K562 (cell line): ENCODE measurements around the gene CCDC27. TPM values are rescaled to one million over a fixed set of nuclear protein-coding genes. Genes with fewer than 3 reads are reported as not detected.

Experiments used
- ATAC-seq: fragments of 200-7000 bp; cut with Tn5 transposase; 3 replicates; pipeline ENCODE4 v1.9.1; 2020; ENCODE audit warnings: moderate library complexity
- BruUV-seq: library from RNA; stranded (reverse); fragments of 400-500 nt; replicated peaks from 2 replicates; lab custom pipeline; 2021; lab: Mats Ljungman, UMichigan
- CTCF ChIA-PET: fragments of 300-600 bp; formaldehyde crosslinking; extraction: SDS; loops from one replicate; lab custom pipeline; 2021; ENCODE audit warnings: low intra/inter-chr PET ratio; lab: Yijun Ruan, JAX
- POLR2A ChIA-PET: fragments of 300-600, 350-650 bp; sonication (Branson Sonifier 250); formaldehyde crosslinking; extraction: SDS; loops from one replicate; lab custom pipeline; 2021; ENCODE audit warnings: antibody characterized with exemption, inconsistent platforms; lab: Yijun Ruan, JAX
- DNase-seq, 4 experiments: peaks; one replicate each; pipeline versions ENCODE4 v3.0.0 to v3.0.0-alpha.2; 2011 to 2018; ENCODE audit warnings: low spot score in 3 of 4, mixed read lengths in 3 of 4; ENCODE audit errors: extremely low read depth in 1 of 4
- FAIRE-seq: peaks from 2 replicates; lab custom pipeline; 2011; peaks lifted over from hg19 to GRCh38; lab: Jason Lieb, UNC
- H2AFZ ChIP-seq: 2 replicates; pipeline ENCODE4 v1.6.0; 2011; ENCODE audit warnings: low read depth, low read length, control low read depth, inconsistent platforms
- H3K27ac ChIP-seq: fragments of 200-600 bp; 3 replicates; pipeline ENCODE4 v1.8.0; 2011; ENCODE audit warnings: low read depth, mild to moderate bottlenecking, control low read depth, inconsistent platforms, low read length, moderate library complexity, mixed read lengths; ENCODE audit errors: extremely low read depth
- H3K27me3 ChIP-seq, 2 experiments: fragments of 300-600 bp in 1 of 2; 2 replicates in 1 of 2; 3 replicates in 1 of 2; pipeline versions ENCODE4 v1.6.0 to v1.8.0; 2011; ENCODE audit warnings: inconsistent platforms in 2 of 2, low read length in 2 of 2, mild to moderate bottlenecking in 1 of 2, mixed read lengths in 1 of 2, moderate library complexity in 1 of 2; ENCODE audit not compliant: control insufficient read depth in 2 of 2, insufficient read depth in 2 of 2
- H3K36me3 ChIP-seq: fragments of 300-600 bp; 3 replicates; pipeline ENCODE4 v1.8.0; 2011; ENCODE audit warnings: mild to moderate bottlenecking, low read length, inconsistent platforms; ENCODE audit not compliant: control insufficient read depth, insufficient read depth
- H3K4me1 ChIP-seq, 2 experiments: fragments of 200-600 bp in 1 of 2; replicated peaks in 1 of 2; 2 replicates in 1 of 2; 3 replicates in 1 of 2; pipeline versions ENCODE4 v1.5.1 to v1.8.0; 2011; ENCODE audit warnings: inconsistent platforms in 2 of 2, low read length in 2 of 2, mild to moderate bottlenecking in 1 of 2, mixed read lengths in 1 of 2, moderate library complexity in 1 of 2; ENCODE audit not compliant: control insufficient read depth in 2 of 2, insufficient read depth in 2 of 2
- H3K4me2 ChIP-seq: 2 replicates; pipeline ENCODE4 v1.6.1; 2011; ENCODE audit warnings: low read length, control low read depth, inconsistent platforms, mixed read lengths; ENCODE audit not compliant: insufficient read depth
- H3K4me3 ChIP-seq: fragments of 200-600 bp; sonication (generic), shearing (Covaris generic); 2 replicates; pipeline ENCODE4 v1.5.1; 2016; ENCODE audit warnings: control low read depth, inconsistent platforms
- H3K79me2 ChIP-seq: fragments of 200-600 bp; 3 replicates; pipeline ENCODE4 v1.8.0; 2011; ENCODE audit warnings: low read length, inconsistent platforms; ENCODE audit not compliant: control insufficient read depth, insufficient read depth
- H3K9ac ChIP-seq, 2 experiments: 2 replicates each; pipeline versions ENCODE4 v1.6.0 to v1.6.1; 2011; ENCODE audit warnings: low read depth in 2 of 2, low read length in 2 of 2, control low read depth in 1 of 2, inconsistent platforms in 1 of 2, mild to moderate bottlenecking in 1 of 2, mixed read lengths in 1 of 2; ENCODE audit not compliant: insufficient read depth in 1 of 2
- H3K9me1 ChIP-seq: one replicate; pipeline ENCODE4 v1.6.0; 2011; ENCODE audit warnings: inconsistent platforms, mild to moderate bottlenecking, low read length, moderate library complexity; ENCODE audit not compliant: control insufficient read depth, insufficient read depth
- H3K9me3 ChIP-seq: replicated peaks from 2 replicates; pipeline ENCODE4 v1.5.1; 2011; ENCODE audit warnings: low read depth, low read length, inconsistent platforms; ENCODE audit not compliant: control insufficient read depth, insufficient read depth
- H4K20me1 ChIP-seq: replicated peaks from 2 replicates; pipeline ENCODE4 v1.6.1; 2011; ENCODE audit warnings: low read length, inconsistent platforms, mixed read lengths; ENCODE audit not compliant: control insufficient read depth, insufficient read depth
- CBFA2T3 ChIP-seq: fragments of 450-650 bp; IDR thresholded peaks from 2 replicates; pipeline ENCODE4 v1.6.1; 2017
- CTBP1 ChIP-seq: fragments of 450-650 bp; IDR thresholded peaks from 2 replicates; pipeline ENCODE4 v1.6.1; 2016; ENCODE audit warnings: borderline replicate concordance
- DLX4 ChIP-seq: fragments of 250-450 bp; sonication (Bioruptor Pico); IDR thresholded peaks from 2 replicates; pipeline ENCODE4 v1.6.1; 2021; ENCODE audit warnings: mild to moderate bottlenecking
- DNMT1 ChIP-seq: fragments of 450-650 bp; IDR thresholded peaks from 2 replicates; pipeline ENCODE4 v1.6.1; 2016; ENCODE audit warnings: antibody characterized with exemption, mild to moderate bottlenecking
- HMG20A ChIP-seq: fragments of 450-650 bp; formaldehyde crosslinking; conservative IDR thresholded peaks from 2 replicates; pipeline ENCODE4 v1.4.0; 2020; ENCODE audit warnings: mild to moderate bottlenecking, mixed read lengths
- KLF16 ChIP-seq: IDR thresholded peaks from 2 replicates; pipeline ENCODE4 v1.6.1; 2016; ENCODE audit warnings: antibody characterized with exemption
- MAFK ChIP-seq: IDR thresholded peaks from 2 replicates; pipeline ENCODE4 v1.6.1; 2011; ENCODE audit warnings: low read length, improper control_type of control experiment
- MCM3 ChIP-seq: fragments of 450-650 bp; IDR thresholded peaks from 2 replicates; pipeline ENCODE4 v1.6.1; 2016
- PTBP1 ChIP-seq: fragments of 200-400 bp; formaldehyde crosslinking; IDR thresholded peaks from 2 replicates; pipeline ENCODE4 v1.6.1; 2017; ENCODE audit warnings: low read depth, low read length
- PURB ChIP-seq: sonication (generic); formaldehyde crosslinking; IDR thresholded peaks from 2 replicates; pipeline ENCODE4 v1.9.0; 2021; ENCODE audit warnings: low read depth, mild to moderate bottlenecking, missing genetic modification reagents
- SRF ChIP-seq, 2 experiments: fragments of 250-450, 450-650 bp in 1 of 2; sonication (Bioruptor Pico) in 1 of 2; sonication (generic) in 1 of 2; formaldehyde crosslinking; IDR thresholded peaks; 2 replicates each; pipeline versions ENCODE4 v1.5.0 to v1.5.1; 2020 to 2022; ENCODE audit warnings: mild to moderate bottlenecking in 1 of 2, missing genetic modification reagents in 1 of 2
- THAP12 ChIP-seq: fragments of 250-450 bp; sonication (Bioruptor Pico); IDR thresholded peaks from 2 replicates; pipeline ENCODE4 v1.9.0; 2021; ENCODE audit warnings: mild to moderate bottlenecking, inconsistent platforms
- VEZF1 ChIP-seq: fragments of 200-800 bp; sonication (Bioruptor generic); IDR thresholded peaks from 2 replicates; pipeline ENCODE4 v1.6.1; 2017; ENCODE audit warnings: missing genetic modification characterization, missing compliant biosample characterization
- ZNF224 ChIP-seq: sonication (generic); formaldehyde crosslinking; IDR thresholded peaks from 2 replicates; pipeline ENCODE4 v1.8.0; 2022; ENCODE audit warnings: mild to moderate bottlenecking, missing genetic modification reagents
- ZNF263 ChIP-seq: sonication (generic); formaldehyde crosslinking; IDR thresholded peaks from 2 replicates; pipeline ENCODE4 v1.8.0; 2022; ENCODE audit warnings: mild to moderate bottlenecking, missing genetic modification reagents, borderline replicate concordance
- ZNF277 ChIP-seq: fragments of 250-450 bp; sonication (Bioruptor Pico); IDR thresholded peaks from 2 replicates; pipeline ENCODE4 v1.8.0; 2022; ENCODE audit warnings: inconsistent platforms, mild to moderate bottlenecking, moderate library complexity, borderline replicate concordance
- ZNF316 ChIP-seq: fragments of 450-650 bp; IDR thresholded peaks from 2 replicates; pipeline ENCODE4 v1.6.1; 2016
- ZNF449 ChIP-seq: fragments of 250-450 bp; sonication (Bioruptor Pico); IDR thresholded peaks from 2 replicates; pipeline ENCODE4 v1.8.0; 2022; ENCODE audit warnings: moderate library complexity, mild to moderate bottlenecking, inconsistent platforms
- WGBS: fragments of 100-300 bp; shearing (Covaris generic); methylation state at CpG from one replicate; pipeline ENCODE4 v1.1.6; 2016; ENCODE audit warnings: low coverage, mixed read lengths; ENCODE audit not compliant: insufficient coverage; ENCODE audit errors: missing lambda C conversion rate; 5-methylcytosine and 5-hydroxymethylcytosine counted together
- in situ Hi-C: fragments of 300-500 bp; cut with MboI; formaldehyde crosslinking; loops from 4 replicates; pipeline ENCODE4 v1.15.0; 2018; ENCODE audit warnings: inconsistent platforms, mixed read lengths
- intact Hi-C: fragments of 100-400 bp; cut with micrococcal nuclease; formaldehyde crosslinking; loops from 2 replicates; pipeline ENCODE4 v1.14.2; 2022
- polyA plus RNA-seq, 8 experiments: library from polyadenylated mRNA; depleted of rRNA in 4 of 8; stranded (reverse) in 5 of 8; unstranded in 3 of 8; fragments of >200 nt; fragmentation: Nextera tagmentation in 2 of 8; fragmentation: Illumina TruSeq in 1 of 8; extraction: Ambion mirVana in 2 of 8; extraction: Trizol in 1 of 8; gene quantifications; 2 replicates each; pipeline versions ENCODE4 v1.2.1 to v1.2.3, GENCODE V29; 2011 to 2014; ENCODE audit warnings: inconsistent platforms in 1 of 8, missing spikeins in 1 of 8
- total RNA-seq, 7 experiments: library from RNA; depleted of rRNA in 6 of 7; stranded (reverse); fragments of >200 nt in 6 of 7; fragmentation: Illumina TruSeq in 2 of 7; extraction: Trizol in 2 of 7; gene quantifications; 2 replicates each; pipeline versions ENCODE4 v1.2.1 to v1.2.3, GENCODE V29; 2011 to 2021; ENCODE audit warnings: low replicate concordance in 1 of 7

Gene CCDC27
- total and polyA plus RNA-seq, 9 of the 15 experiments (the other 6 are each of a cell fraction or from before 2014, with no cell fraction given) = 0.01 to 0.04 TPM; not detected in 7

GRCh38 chr1:3750741-3751140 is 1.5 kb upstream of the CCDC27 start:
- WGBS = under 1% methylated on average over 6 of the region's 6 CpGs
- POLR2A ChIA-PET = no interaction called here
- H3K4me1 ChIP-seq = peaks cover 27 to 42% of the 10 kb centered on the region in 2 experiments
- DNase-seq (peak in 1 of 4 experiments; percentile 28), FAIRE-seq (no peak), ATAC-seq (no peak)
- H3K79me2 ChIP-seq = peaks cover 18% of the 10 kb centered on the region
- peaks cover 9 to 10% of the 10 kb centered on the region in 2 experiments; a peak in 3 of 5 replicates for H3K27me3 ChIP-seq
- CTCF ChIA-PET = no interaction called here
- BruUV-seq = no TSS peak
- no peaks in the 10 kb centered on the region for H3K9me3 ChIP-seq
- peak overlapping the region; percentile 57 for H3K4me2 ChIP-seq
- in situ Hi-C loops = no loop called here
- no peak overlapping the region; the same call in 2 of the 3 replicates for H3K27ac ChIP-seq
- H2AFZ ChIP-seq = peak overlapping the region; percentile 49
- H3K36me3 ChIP-seq = peaks cover 4% of the 10 kb centered on the region; the same call in 2 of the 3 replicates
- no peak overlapping the region; a peak in 1 of 4 replicates for H3K9ac ChIP-seq
- H3K9me1 ChIP-seq = peaks cover under 1% of the 10 kb centered on the region
- H4K20me1 ChIP-seq = peaks cover 7% of the 10 kb centered on the region; the same call in 1 of the 2 replicates
- H3K4me3 ChIP-seq = no peak overlapping the region
- intact Hi-C loops = no loop called here
- TF ChIP-seq ZNF277 (CRISPR knock-in tag) (no peak), VEZF1 (CRISPR knock-in tag) (peak; percentile 13; the same call in 1 of the 2 replicates), THAP12 (CRISPR knock-in tag) (no peak), CTBP1 (peak; percentile 64; the same call in 1 of the 2 replicates), MCM3 (no peak), HMG20A (CRISPR knock-in tag) (no peak), ZNF224 (CRISPR knock-in tag) (no peak), DLX4 (no peak), ZNF316 (no peak), ZNF263 (CRISPR knock-in tag) (no peak), PURB (CRISPR knock-in tag) (no peak), PTBP1 (no peak), KLF16 (no peak), MAFK (no peak), ZNF449 (CRISPR knock-in tag) (no peak), CBFA2T3 (peak; percentile 21; the same call in 1 of the 2 replicates), SRF (CRISPR knock-in tag; IDR thresholded peaks at IDR 0.05) (no peak), DNMT1 (no peak)
